Dermis microvascular lymphatic vessel endothelial cell (primary cell): ENCODE data around the gene DBNDD1. TPM values are rescaled to one million over a fixed set of nuclear protein-coding genes. Genes with fewer than 3 reads are reported as not detected.
"Not testable (repeated sequence)": the region's sequence is repeated elsewhere in the genome, so short reads cannot be mapped to it uniquely, and the experiment has no call there.

ENCODE experiments used
- DNase-seq, 2 donors: peaks; one replicate each; pipeline versions ENCODE4 v3.0.0 to v3.0.0-alpha.2; 2010; ENCODE audit warnings: low read depth in 2 of 2
- total RNA-seq: library from RNA; depleted of rRNA; stranded (reverse); fragments of >200 nt; gene quantifications from 2 replicates; pipeline ENCODE4 v1.2.1, GENCODE V29; 2014

The DBNDD1 gene
- total RNA-seq, 1 donor from 2014 or later = 12.3 TPM

DNA sequence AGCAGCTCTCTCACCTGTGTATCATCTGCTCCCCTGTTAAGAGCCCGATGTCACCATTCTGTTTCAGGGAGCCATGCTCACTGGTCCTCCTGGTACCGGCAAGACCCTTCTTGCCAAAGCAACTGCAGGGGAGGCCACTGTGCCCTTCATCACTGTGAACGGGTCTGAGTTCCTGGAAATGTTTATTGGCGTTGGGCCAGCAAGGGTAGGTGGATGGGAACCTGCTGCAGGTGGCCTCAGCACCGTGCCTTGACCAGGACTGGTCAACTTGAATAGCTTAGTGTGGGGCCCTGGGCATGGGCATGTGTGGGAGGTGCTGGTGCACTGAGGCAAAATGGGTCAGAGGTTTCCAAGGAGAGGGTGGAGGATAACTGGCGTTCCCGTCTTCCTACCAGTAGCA is 28.5 kb downstream of the DBNDD1 start:
- no peak for DNase-seq

DNA sequence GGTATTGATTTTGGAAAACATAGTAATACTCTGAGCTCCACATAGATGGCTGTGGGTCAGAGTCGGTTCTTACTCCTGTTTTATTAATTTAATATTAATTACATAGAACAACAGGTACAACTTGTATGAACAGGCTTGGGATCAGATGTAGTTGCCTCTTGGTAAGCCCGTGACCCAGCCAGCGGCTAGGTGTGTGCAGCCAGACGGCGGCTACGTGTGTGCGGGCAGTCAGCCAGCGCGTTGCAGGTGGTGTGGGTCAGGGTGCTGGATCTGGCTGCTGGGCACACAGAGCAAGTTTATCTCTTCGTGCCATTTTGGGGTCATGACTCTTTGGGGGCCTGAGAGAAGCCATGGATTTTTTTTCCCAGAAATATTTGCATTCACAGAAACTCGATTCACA is 30.3 kb downstream of the DBNDD1 start:
- DNase-seq = no peak

DNA sequence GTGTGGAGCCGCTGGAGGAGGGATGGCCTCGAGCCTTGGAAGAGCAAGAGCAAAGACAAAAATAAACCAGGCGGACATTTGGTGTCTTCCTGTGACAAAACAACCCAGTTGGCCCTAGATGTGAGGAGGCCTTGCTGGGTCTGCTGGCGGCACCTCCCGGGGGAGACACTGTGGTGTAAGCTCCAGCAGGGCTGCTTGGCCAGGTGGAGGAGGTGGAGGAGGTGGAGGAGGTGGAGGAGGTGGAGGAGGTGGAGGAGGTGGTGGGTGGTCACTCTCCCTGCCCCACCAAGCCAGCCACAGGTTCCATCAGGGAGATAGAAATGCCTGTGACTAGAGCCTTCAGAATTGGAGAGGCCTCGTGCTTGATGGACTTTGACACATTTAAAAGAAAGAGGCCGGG is 32.1 kb downstream of the DBNDD1 start:
- DNase-seq = no peak

DNA sequence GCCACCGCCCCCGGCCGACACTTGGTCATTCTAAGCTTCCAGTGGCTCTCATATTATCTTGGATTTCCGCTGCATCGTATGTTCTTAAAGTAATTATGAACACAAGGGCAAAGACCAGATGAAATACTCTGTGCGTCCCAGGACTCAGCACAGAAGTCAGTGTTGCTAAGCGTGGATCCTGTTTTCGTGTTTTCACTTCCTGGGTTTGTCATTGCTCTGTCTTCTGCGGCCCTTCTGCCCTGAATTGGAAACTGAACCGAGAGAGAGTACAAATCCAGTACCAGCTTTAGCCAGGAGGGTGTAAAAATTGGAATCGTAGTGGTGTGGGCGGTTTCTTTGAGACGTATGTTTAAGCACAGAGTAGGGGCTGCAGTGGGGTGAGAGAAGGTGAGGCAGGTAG is 32.7 kb downstream of the DBNDD1 start:
- DNase-seq = no peak

DNA sequence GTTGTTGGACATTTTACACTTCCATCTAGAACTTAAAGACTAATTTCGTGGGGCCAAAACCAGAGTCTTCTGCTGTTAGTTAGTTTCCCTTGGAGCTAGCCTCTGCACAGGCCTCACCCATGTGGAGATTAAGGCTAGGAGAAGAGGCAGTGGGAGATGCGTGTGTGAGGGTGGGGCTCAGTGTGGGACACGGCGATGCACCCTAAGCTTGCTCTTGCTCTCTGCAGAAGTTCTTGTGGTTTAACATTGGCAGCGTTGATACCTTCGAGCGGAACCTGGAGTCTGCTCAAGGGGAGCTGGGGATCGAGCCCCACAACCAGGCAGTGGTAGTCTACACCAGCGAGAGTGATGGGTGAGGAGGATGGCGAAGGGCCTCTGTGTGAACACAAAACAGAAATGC is 34.0 kb downstream of the DBNDD1 start:
- no peak for DNase-seq

DNA sequence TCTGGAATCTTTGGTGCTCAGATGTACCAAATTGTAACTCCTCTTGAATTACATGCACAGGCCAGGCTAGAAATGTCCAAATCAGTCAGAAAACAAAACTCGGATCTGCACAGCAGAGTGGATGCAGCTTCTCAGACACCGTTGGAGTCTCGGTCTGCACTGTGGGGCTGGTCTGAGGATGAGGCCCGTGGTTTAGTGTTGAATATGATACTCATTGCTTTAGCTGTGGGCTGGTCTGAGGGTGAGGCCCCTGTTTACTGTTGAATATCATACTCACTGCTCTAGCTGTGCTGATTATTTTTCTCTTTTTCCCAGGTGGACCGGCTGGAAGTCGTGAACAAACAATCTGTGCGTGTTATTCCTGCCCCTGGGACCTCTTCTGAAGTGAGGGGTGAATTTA is 35.0 kb downstream of the DBNDD1 start:
- DNase-seq = no peak

DNA sequence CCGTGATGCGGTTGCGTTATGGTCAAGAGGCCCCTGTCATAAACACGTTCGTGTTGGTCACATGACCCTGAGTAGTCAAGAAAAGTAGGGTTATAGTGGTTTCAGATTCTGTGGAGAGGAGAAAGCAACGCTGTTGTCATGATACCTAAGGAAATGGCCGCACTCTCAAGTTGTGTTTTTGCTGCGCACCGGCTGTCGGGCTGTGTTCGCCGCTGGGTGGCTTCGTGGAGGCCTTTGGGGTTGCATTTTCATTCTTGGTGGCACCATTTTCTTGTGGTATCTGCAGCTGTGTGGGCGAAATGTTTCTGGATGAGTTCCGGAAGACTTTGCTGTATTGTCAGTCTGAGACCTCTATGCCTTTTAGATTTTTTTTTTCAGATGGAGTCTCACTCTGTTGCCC is 35.7 kb downstream of the DBNDD1 start:
- DNase-seq = no peak

DNA sequence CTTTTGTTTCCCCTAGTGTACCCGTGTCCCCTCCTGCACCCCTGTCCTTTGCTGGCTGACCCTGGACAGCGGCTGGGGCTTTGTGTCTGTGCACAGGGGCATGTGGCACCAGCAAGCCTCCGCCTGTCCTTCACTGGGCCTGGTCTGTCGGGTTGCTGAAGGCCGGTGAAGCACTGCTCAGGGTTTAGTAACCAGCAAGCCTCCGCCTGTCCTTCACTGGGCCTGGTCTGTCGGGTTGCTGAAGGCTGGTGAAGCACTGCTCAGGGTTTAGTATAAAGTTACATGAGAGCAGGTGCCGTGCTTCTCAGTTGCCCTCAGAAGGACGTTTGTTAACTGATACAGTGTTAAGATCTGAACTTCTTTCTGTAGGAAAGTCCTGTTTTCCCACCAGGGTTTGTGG is 36.9 kb downstream of the DBNDD1 start:
- DNase-seq = no peak

DNA sequence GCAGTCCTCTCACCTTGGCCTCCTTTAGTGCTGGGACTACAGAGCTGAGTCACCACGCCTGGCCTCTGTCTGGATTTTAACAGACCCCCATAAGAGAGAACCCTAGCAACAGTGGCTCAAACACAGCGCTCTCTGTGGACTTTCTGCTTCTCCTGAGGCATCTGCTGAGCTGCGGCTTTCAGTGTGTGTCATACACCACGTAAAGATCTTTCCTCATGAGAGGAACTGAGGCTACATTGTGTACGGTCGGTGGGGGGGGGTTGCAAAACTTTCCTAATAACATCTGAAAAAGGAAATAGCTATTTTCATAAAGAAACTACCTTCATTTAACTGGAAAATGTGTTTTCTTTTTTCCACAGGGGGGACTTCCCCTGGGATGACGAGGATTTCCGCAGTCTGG is 37.8 kb downstream of the DBNDD1 start:
- DNase-seq = peak; percentile 64 to 70

DNA sequence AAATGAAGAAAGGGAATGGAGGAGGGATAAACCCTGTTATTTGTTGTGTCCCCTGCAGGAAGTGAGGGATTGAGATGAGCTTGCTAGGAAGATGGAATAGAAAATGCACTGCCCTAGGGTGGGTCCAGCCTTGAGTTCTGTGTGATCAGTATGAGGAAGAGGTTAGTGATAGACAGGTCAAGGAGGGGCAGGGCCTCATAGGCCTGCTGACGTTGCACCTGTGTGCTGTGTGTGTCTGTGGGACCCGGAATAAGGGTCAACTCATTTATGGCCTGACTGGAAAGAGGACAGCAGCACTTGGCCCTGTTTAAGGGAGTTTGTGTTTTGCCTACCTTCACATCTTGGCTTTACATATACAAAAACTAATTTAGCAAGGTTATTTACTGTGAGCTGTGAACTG is 44.4 kb downstream of the DBNDD1 start:
- no peak for DNase-seq

DNA sequence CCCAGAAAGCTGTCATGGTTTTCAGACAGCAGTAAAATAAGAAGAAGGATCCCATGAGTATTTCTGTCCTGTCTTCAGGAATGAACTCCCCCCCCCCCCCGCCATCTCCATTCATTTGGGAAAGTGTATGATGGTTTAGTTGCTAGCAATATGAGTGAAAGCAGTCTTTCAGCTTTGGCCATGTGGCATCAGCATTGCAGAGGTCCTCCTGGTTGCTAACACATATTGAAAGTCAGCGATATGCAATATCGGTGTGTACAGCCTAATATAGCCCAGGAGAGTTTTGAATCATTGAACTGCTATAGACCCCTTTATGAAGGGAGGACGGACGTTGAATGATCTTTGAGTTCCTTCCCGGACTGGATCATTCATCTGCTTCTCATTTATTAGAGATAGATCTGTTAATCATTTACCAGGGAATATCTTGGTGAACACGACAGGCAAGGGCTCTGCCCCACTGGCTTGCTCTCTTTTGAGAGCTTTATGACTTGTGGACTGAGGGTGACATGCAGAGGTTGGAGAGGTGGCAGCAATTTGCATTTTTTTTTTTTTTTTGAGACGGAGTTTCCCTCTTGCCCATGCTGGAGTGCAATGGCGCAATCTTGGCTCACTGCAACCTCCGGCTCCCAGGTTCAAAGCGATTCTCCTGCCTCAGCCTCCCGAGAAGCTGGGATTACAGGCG is 45.5 kb downstream of the DBNDD1 start:
- DNase-seq = no peak

DNA sequence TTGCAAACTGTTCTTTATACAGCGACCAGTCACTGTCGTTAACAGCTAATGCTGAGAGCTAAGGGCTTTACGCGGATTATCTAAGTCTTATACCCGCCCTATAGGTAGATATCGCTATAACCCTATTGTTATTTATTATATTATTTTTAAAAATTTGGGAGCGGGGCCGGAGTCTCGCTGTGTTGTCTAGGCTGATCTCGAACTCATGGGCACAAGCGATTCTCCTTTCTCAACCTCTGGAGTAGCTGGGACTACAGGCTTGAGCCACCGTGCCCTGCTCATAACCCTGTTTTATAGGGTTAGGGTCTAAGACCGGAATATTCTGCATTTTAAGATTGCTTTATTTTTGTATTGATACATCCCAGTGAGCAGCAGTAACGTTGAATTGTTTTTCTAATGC is 46.0 kb downstream of the DBNDD1 start:
- DNase-seq = no peak

DNA sequence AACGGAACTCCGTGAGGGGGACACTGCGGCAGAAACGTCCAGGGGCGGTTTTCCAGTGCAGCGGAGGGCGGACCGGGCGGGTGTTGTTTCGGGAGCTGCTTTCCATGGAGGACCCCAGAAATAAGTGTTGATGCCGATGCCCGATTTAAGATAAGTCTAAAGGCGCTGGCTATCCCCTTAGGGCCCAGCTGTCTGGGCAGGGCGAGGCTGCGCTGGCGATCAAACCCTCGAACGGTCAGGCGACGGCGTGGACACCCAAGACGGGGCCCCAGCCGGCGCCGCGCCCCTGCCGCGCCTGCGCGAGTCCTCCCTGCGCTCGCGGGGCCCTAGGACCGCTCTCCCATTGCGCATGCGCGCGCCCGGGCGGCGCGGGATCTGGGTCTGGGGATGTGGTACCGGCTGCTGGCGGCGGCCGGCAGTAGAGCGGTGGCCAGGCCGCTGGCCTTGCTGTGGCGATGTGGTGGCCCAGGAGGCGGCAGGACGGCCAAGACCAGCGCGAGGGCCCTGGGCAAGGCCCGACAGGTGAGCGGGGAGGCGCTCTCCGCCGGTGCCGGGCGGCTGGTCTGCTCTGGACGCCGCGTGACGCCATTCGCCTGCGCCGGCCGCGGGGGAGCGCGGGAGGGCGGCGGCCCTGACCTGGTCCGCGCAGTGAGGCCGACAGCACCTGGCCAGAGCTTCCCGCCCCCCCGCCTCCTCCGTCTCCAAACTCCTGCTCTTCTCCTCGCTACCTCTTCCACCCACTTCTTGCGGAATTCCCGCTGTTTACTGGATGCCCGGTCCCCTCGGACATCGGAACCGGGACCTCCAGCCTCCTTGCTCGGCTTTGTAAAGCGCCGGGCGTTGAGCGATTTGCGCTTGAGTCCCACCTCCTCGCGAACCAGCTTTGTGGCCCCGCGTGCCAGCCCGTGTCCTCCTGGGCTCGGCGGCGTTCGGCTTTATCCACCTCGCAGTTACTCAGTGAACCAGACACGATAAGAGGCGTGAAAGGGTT is 46.7 kb downstream of the DBNDD1 start:
- DNase-seq = peak; percentile 75 to 92

DNA sequence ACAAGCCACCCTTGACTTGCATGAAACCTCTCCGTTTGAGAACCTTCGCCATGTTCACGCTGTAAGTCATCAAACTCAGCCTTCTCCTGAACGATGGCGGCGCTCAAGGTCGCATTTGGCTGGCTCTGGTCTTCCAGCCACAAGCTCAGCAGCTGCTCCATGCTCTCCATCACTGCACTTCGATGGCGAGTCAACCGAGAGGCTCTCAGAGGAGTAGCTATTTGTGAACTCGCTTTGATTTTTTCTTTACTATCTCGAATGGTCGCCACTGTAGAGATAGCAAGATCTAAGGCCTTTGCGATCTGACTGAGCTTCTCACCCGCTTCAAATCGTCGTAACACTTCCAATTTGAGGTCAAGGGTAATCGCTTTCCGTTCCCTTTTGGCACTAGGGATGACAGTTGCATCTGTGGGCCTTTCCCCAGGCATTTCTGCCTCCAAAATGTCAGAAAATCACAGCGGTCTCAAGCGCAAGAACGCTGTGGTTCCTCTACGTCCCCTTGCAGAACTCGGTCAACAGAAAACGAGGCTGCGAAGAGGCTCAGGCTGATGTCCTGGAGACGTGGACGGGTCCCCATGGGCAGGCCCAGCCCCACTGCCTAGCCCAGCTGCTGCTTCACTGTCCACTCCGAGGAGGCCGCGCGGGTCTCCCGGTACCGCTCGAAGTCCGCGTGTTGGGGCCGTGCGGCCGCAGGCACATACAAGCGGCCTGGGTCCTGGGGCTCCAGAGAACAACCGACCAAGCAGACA is 47.6 kb downstream of the DBNDD1 start:
- no peak for DNase-seq

DNA sequence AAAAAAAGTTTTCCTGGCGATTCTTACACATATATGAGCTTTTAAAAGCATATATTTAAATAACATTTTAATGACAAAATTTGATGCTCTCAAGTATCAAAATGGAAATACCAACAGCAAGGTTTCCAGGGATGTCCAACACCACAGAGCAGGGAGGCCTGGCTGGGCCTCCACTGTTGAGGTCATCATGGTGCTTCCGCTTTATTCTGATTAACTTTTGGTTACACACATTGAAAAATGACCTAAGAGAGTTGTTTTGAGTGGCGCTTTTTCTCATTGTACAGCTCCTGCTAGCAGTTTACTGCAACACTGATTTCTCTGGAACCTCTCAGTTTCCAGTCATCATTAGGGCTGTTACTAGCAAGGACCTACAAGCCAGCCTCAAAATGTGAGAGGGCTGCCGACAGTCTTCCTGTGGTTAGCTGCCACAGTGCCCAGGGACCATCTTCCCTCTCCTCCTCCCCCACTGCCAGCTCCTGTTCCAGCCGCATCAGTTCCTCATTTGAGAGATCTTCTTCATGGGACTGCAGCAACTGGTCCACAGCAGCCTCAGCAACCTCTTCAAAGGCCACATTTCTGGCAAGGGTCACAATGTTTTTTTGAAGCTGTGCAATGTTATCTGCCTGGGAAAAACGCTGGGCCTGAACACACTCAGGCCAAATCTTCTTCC is 49.4 kb downstream of the DBNDD1 start:
- no peak for DNase-seq

DNA sequence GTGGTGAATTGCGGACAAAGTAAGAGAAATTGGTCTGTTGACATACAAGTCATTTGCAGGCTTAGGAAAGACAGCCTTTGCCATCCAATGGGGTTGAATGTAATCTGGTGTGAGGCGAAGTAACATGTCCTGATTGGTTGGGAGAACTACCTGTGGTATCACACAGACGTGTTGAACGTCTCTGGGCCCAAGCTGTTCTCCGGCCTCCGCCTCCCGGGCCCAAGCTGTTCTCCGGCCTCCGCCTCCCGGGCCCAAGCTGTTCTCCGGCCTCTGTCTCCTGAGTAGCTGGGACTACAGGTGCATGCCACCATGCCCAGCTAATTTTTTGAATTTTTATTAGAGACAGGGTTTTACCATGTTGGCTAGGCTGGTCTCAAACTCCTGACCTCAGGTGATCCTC is 51.2 kb downstream of the DBNDD1 start:
- not testable (repeated sequence) for DNase-seq

DNA sequence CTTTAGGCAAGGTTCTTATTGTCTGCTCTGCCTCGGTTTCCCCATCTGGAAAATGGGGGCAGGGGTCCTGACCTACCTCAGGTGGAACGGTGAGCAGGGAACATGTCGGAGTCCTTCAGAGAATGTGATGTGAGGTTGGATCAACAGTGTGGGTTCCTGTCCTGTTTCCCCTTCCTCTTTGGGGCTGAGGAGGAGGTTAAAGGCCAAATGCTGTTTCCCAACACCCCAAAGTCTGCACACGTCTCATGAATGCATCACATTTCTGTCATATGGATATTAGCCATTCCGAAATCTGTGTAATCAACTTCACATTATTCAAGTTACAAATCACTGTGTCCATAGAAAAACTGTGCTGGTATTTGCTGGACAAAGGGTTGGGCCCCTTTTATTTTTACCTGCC is 51.8 kb downstream of the DBNDD1 start:
- DNase-seq = not testable (repeated sequence)

DNA sequence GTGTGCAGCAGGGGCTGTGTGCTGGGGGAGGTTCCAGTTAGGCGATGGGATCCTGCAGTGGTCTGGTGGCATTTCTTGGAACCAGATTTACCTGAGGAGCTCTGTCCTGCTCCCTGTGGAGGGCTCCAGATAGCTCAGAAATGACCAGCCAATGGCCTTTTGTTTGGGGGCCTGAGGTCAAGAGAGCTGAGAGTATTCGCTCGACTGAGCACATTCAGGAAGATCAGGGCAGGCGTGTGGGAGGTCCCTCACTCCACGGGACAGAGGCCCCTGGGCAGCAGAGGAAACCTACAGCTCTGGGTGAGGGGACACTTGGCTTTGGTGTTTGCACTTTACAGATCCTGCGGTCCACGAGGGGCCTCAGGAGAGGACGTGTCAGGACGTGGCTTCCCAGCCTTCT is 52.5 kb downstream of the DBNDD1 start:
- no peak for DNase-seq

DNA sequence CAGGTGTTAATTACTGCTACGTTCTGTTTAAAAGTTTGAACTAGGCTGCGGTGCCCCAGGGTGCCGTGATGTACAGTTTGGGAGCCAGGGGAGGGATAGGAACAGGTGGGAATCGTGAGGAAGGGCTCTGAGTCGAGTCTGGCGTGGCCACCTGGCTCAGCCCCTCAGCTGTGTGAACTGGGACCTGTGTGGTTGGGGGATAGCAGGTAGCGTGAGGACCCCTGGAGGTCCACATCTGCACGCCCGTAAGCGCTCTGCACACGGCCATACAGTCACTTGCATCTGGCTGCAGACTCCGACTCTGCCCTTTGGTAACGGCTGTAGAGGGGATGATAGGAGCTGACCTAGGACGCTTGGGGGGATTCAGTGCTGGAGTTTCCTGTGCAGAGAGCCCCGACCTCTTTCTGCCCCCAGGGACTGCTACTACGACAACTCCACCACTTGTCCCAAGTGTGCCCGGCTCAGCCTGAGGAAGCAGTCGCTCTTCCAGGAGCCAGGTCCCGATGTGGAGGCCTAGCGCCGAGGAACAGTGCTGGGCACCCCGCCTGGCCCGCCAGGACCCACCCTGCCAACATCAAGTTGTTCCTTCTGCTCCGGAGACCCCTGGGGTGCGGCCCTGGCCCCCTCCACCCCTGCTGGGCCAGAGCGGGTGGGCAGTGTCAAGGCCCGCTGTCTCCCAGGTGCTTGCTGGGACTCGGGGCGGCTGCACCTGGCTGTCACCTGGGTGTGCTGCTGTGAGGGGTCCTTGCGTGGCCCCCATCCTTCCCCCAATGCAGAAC is 53.6 kb downstream of the DBNDD1 start:
- no peak for DNase-seq

DNA sequence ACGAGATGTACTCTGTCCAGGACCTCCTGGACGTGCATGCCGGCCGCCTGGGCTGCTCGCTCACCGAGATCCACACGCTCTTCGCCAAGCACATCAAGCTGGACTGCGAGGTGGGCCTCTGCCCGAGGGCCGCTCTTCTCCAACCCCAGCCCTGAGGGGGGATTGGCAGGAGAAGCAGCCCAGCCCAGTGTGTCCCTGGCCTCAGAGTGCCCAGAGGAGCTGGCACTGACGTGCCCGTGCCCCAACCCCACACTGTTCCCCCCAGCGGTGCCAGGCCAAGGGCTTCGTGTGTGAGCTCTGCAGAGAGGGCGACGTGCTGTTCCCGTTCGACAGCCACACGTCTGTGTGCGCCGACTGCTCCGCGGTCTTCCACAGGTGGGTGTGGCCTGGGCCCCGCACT is 55.1 kb downstream of the DBNDD1 start:
- DNase-seq = no peak
